Mesendoderm (in vitro differentiated cells): ENCODE measurements around the gene ATP6V1B1.

ENCODE experiments used
- DNase-seq: peaks from one replicate; pipeline ENCODE4 v3.0.0; 2013
- H2AK5ac ChIP-seq: 2 replicates; pipeline ENCODE4 v1.6.1; 2013; ENCODE audit warnings: low read length, inconsistent platforms
- H2BK120ac ChIP-seq: 2 replicates; pipeline ENCODE4 v1.6.1; 2013; ENCODE audit warnings: low read depth, mild to moderate bottlenecking, low read length, moderate library complexity, mixed read lengths
- H2BK15ac ChIP-seq: replicated peaks from 2 replicates; pipeline ENCODE4 v1.6.1; 2013; ENCODE audit warnings: low read depth, mild to moderate bottlenecking, moderate library complexity
- H2BK5ac ChIP-seq: 2 replicates; pipeline ENCODE4 v1.6.1; 2013; ENCODE audit warnings: low read length, inconsistent platforms
- H3K18ac ChIP-seq: 2 replicates; pipeline ENCODE4 v1.6.1; 2013; ENCODE audit warnings: mild to moderate bottlenecking, low read length, mixed read lengths
- H3K23ac ChIP-seq: one replicate; pipeline ENCODE4 v1.6.1; 2013; ENCODE audit warnings: low read length
- H3K27ac ChIP-seq: 2 replicates; pipeline ENCODE4 v1.5.1; 2013; ENCODE audit warnings: low read depth, mild to moderate bottlenecking, inconsistent platforms, low read length, moderate library complexity
- H3K27me3 ChIP-seq: 2 replicates; pipeline ENCODE4 v1.6.1; 2013; ENCODE audit warnings: low read length, control low read depth, mild to moderate bottlenecking, inconsistent platforms; ENCODE audit not compliant: insufficient read depth, poor library complexity
- H3K36me3 ChIP-seq: 2 replicates; pipeline ENCODE4 v1.6.1; 2013; ENCODE audit warnings: low read length, inconsistent platforms; ENCODE audit not compliant: control insufficient read depth, insufficient read depth
- H3K4ac ChIP-seq: one replicate; pipeline ENCODE4 v1.6.1; 2013; ENCODE audit warnings: low read depth, mild to moderate bottlenecking, low read length, moderate library complexity
- H3K4me1 ChIP-seq: 2 replicates; pipeline ENCODE4 v1.6.1; 2013; ENCODE audit warnings: low read depth, low read length, inconsistent platforms; ENCODE audit not compliant: control insufficient read depth
- H3K4me2 ChIP-seq: 2 replicates; pipeline ENCODE4 v1.6.1; 2013; ENCODE audit warnings: low read length
- H3K4me3 ChIP-seq: 2 replicates; pipeline ENCODE4 v1.5.1; 2013; ENCODE audit warnings: mild to moderate bottlenecking, low read length
- H3K56ac ChIP-seq: one replicate; pipeline ENCODE4 v1.6.1; 2013; ENCODE audit warnings: low read length
- H3K79me1 ChIP-seq: 2 replicates; pipeline ENCODE4 v1.6.1; 2013; ENCODE audit warnings: low read length, inconsistent platforms
- H3K79me2 ChIP-seq: 2 replicates; pipeline ENCODE4 v1.6.1; 2013; ENCODE audit warnings: mild to moderate bottlenecking, low read length; ENCODE audit not compliant: control insufficient read depth, insufficient read depth
- H3K9ac ChIP-seq: 2 replicates; pipeline ENCODE4 v1.6.1; 2013; ENCODE audit warnings: low read length, inconsistent platforms
- H4K5ac ChIP-seq: one replicate; pipeline ENCODE4 v1.6.1; 2013; ENCODE audit warnings: low read length
- H4K8ac ChIP-seq: one replicate; pipeline ENCODE4 v1.6.1; 2013; ENCODE audit warnings: low read depth, mild to moderate bottlenecking, control low read depth, low read length, moderate library complexity
- WGBS: extraction: QIAGEN DNeasy Blood & Tissue Kit; methylation state at CpG from one replicate; pipeline ENCODE4 v1.1.7; 2013; ENCODE audit warnings: low lambda C conversion rate, missing lambda C conversion rate; ENCODE audit not compliant: insufficient coverage; ENCODE audit errors: extremely low coverage; 5-methylcytosine and 5-hydroxymethylcytosine counted together

ATP6V1B1 gene

GRCh38 chr2:70957798-70958197, 22.1 kb downstream of the ATP6V1B1 start:
- WGBS: no CpG with 5 or more reads among the region's 6 CpGs
- no peak overlapping the region for H3K9ac ChIP-seq
- no peaks in the 10 kb centered on the region for H3K4me1 ChIP-seq
- no peak overlapping the region for H2BK5ac ChIP-seq
- H3K4me3 ChIP-seq: no peak overlapping the region
- H3K4ac ChIP-seq: no peak overlapping the region
- no peak overlapping the region for H4K8ac ChIP-seq
- H3K56ac ChIP-seq: no peak overlapping the region
- H3K27me3 ChIP-seq: no peaks in the 10 kb centered on the region
- no peak overlapping the region for H3K18ac ChIP-seq
- no peak overlapping the region for H3K4me2 ChIP-seq
- no peak overlapping the region for H4K5ac ChIP-seq
- H3K27ac ChIP-seq: no peak overlapping the region
- no peak overlapping the region for H2BK120ac ChIP-seq
- DNase-seq: no peak
- H3K79me1 ChIP-seq: no peaks in the 10 kb centered on the region
- H3K23ac ChIP-seq: no peak overlapping the region
- H2BK15ac ChIP-seq: no peak overlapping the region
- H2AK5ac ChIP-seq: no peak overlapping the region
- no peaks in the 10 kb centered on the region for H3K36me3 ChIP-seq
- no peaks in the 10 kb centered on the region for H3K79me2 ChIP-seq

GRCh38 chr2:70958759-70959158, 23.1 kb downstream of the ATP6V1B1 start:
- Histone ChIP-seq H4K8ac (no peak overlapping the region), H2BK120ac (no peak overlapping the region), H2AK5ac (no peak overlapping the region), H3K56ac (no peak overlapping the region), H2BK5ac (no peak overlapping the region), H3K79me2 (no peaks in the 10 kb centered on the region), H3K9ac (no peak overlapping the region), H3K18ac (no peak overlapping the region), H3K4me3 (no peak overlapping the region), H2BK15ac (no peak overlapping the region), H3K27ac (no peak overlapping the region), H3K4me1 (no peaks in the 10 kb centered on the region), H3K27me3 (no peaks in the 10 kb centered on the region), H3K4ac (no peak overlapping the region), H4K5ac (no peak overlapping the region), H3K4me2 (no peak overlapping the region), H3K36me3 (no peaks in the 10 kb centered on the region), H3K79me1 (no peaks in the 10 kb centered on the region), H3K23ac (no peak overlapping the region)
- no CpG with 5 or more reads among the region's 6 CpGs for WGBS
- DNase-seq: no peak

- Histone ChIP-seq H3K79me1 (no peaks in the 10 kb centered on the region), H3K79me2 (no peaks in the 10 kb centered on the region), H2BK120ac (no peak overlapping the region), H2BK15ac (no peak overlapping the region), H3K4me1 (no peaks in the 10 kb centered on the region), H3K56ac (no peak overlapping the region), H2BK5ac (no peak overlapping the region), H3K36me3 (no peaks in the 10 kb centered on the region), H2AK5ac (no peak overlapping the region), H3K9ac (no peak overlapping the region), H3K4me3 (no peak overlapping the region), H3K23ac (no peak overlapping the region), H3K27ac (no peak overlapping the region), H4K5ac (no peak overlapping the region), H3K18ac (no peak overlapping the region), H3K4me2 (no peak overlapping the region), H3K4ac (no peak overlapping the region), H4K8ac (no peak overlapping the region), H3K27me3 (peaks cover 3% of the 10 kb centered on the region)
- no CpG with 5 or more reads among the region's 9 CpGs for WGBS
- no peak for DNase-seq
Observed at GRCh38 chr2:70959271-70959761, 23.6 kb downstream of the ATP6V1B1 start.

- H3K27ac ChIP-seq: no peak overlapping the region
- no peaks in the 10 kb centered on the region for H3K79me2 ChIP-seq
- no peak overlapping the region for H4K5ac ChIP-seq
- H3K56ac ChIP-seq: no peak overlapping the region
- no peak overlapping the region for H4K8ac ChIP-seq
- H3K4me3 ChIP-seq: no peak overlapping the region
- no peak overlapping the region for H2BK120ac ChIP-seq
- DNase-seq: no peak
- no peak overlapping the region for H3K18ac ChIP-seq
- no peaks in the 10 kb centered on the region for H3K36me3 ChIP-seq
- H3K4me1 ChIP-seq: no peaks in the 10 kb centered on the region
- WGBS: no CpG with 5 or more reads among the region's 17 CpGs
- no peak overlapping the region for H2BK5ac ChIP-seq
- H3K27me3 ChIP-seq: peaks cover 6% of the 10 kb centered on the region
- H2BK15ac ChIP-seq: no peak overlapping the region
- H2AK5ac ChIP-seq: no peak overlapping the region
- H3K79me1 ChIP-seq: no peaks in the 10 kb centered on the region
- no peak overlapping the region for H3K4me2 ChIP-seq
- no peak overlapping the region for H3K23ac ChIP-seq
- H3K9ac ChIP-seq: no peak overlapping the region
- H3K4ac ChIP-seq: no peak overlapping the region
Observed at GRCh38 chr2:70959851-70960832, 24.4 kb downstream of the ATP6V1B1 start.

GRCh38 chr2:70960833-70961647, 25.3 kb downstream of the ATP6V1B1 start:
- no peak overlapping the region for H2AK5ac ChIP-seq
- H2BK5ac ChIP-seq: no peak overlapping the region
- H3K23ac ChIP-seq: no peak overlapping the region
- no peak overlapping the region for H2BK15ac ChIP-seq
- H3K56ac ChIP-seq: no peak overlapping the region
- H4K5ac ChIP-seq: no peak overlapping the region
- H3K4me2 ChIP-seq: no peak overlapping the region
- H3K79me1 ChIP-seq: no peaks in the 10 kb centered on the region
- peak; percentile 45 for DNase-seq
- H3K4me3 ChIP-seq: no peak overlapping the region
- H3K27ac ChIP-seq: no peak overlapping the region
- H3K79me2 ChIP-seq: no peaks in the 10 kb centered on the region
- no peaks in the 10 kb centered on the region for H3K36me3 ChIP-seq
- WGBS: no CpG with 5 or more reads among the region's 14 CpGs
- H3K9ac ChIP-seq: no peak overlapping the region
- no peak overlapping the region for H3K18ac ChIP-seq
- H3K4ac ChIP-seq: no peak overlapping the region
- no peak overlapping the region for H2BK120ac ChIP-seq
- H3K4me1 ChIP-seq: no peaks in the 10 kb centered on the region
- peaks cover 8% of the 10 kb centered on the region for H3K27me3 ChIP-seq
- H4K8ac ChIP-seq: no peak overlapping the region
